Activated CD4-positive, CD25-positive, alpha-beta regulatory T cell treated with anti-CD3 and anti-CD28 coated beads, Interleukin-2, amount 50 U/mL, for 24 hours (primary cell): Measurements from ENCODE around the gene ATG2B.
A peak's percentile ranks its signal among the peaks of the same experiment; 100 is the strongest.
"Not testable (repeated sequence)": the region's sequence is repeated elsewhere in the genome, so short reads cannot be mapped to it uniquely, and the experiment has no call there.

Experiments
- ATAC-seq, 2 donors: fragments of 150-1000 bp; cut with Tn5 transposase; one replicate each; pipeline ENCODE4 v1.10.0; 2021; ENCODE audit warnings: mild to moderate bottlenecking in 1 of 2, moderate library complexity in 1 of 2

The ATG2B gene

GRCh38 chr14:96370528-96370927 is 7.4 kb upstream of the ATG2B start:
- no peak for ATAC-seq

GRCh38 chr14:96368534-96368933 is 5.4 kb upstream of the ATG2B start:
- ATAC-seq: no peak

GRCh38 chr14:96364962-96365361 is 1.8 kb upstream of the ATG2B start:
- no peak for ATAC-seq

- no peak for ATAC-seq
These were observed 703 bp upstream of the ATG2B start for GRCh38 chr14:96363751-96364336.

DNA sequence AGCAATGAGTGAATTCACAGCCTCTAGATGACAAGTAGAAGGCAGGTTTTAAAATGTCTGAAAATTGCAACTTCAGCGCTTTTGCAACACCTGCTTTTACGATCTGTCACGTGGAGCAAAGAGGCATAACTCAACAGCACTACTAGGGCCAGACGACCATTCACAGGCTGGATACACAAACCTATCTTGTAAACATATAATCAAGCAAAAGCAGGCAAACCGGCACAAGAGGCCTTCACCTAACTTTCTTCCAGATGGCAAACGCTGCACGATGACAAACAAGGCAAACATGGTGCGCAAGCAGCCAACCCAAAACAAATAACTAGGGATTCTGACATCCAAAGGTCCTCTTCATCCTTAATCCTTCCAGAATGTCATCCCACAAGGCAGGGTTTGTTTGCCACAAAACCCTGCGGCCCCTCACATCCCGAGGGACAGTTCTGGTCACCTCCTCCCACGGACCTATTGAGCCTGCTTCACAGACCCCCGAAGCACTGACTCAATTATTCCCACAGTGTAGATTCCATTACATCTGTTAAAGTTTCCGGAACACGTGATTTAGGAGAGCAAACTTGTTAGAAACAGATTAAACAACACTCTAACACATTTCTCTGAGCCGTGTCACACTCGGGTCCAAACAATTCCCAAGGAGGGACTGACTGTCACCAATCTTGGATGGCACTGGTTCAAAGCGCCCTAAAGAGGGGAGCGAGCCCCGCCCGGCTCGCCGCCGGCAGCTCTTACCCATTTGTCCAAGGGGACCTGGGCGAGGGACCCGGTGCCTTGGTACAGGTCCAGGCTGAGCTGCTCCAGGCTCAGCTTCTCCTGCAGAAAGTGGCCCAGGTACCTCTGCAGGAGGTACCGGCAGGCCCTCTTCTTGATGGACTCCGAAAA is 823 bp downstream of the ATG2B start:
- peak; percentile 53 to 54 for ATAC-seq

- no peak for ATAC-seq
These were observed 3.2 kb downstream of the ATG2B start for GRCh38 chr14:96359959-96360358.

DNA sequence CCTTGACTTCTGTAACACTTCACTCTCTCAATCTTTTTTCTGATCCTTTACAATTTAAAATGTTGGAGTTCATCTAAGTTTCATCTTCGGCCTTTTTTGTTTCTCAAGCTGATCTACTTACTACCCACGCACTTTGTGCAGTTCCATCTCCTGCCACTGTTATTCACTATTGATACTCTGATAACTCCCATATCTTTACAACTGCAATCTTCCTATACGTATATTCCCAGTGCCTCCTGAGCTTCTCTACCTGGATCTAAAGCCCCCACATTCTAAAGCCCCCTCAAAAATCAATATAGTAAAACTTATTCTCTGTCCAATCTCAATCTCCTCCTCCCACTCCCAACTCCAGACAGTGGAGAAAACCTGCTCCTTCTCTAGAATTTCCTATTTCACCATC is 5.9 kb downstream of the ATG2B start:
- no peak for ATAC-seq

- ATAC-seq: no peak
These were observed 8.9 kb downstream of the ATG2B start for GRCh38 chr14:96354246-96354645.

- ATAC-seq: no peak
These were observed 10.4 kb downstream of the ATG2B start for GRCh38 chr14:96352708-96353107.

DNA sequence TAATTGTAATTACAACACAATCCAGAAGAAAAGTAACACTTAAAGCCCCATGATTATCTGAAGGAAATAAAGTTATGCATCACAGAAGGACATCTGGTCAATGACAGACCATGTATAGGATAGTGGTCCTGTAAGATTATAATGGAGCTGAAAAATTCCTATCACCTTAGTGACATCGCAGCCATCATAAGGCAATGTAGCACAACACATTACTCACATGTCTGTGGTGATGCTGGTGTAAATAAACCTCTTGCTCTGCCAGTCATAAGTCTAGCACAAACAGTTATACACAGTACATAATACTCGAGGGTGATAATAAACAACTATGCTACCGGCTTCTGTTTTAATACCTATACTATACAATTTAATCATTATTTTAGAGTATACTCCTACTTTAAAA is 11.2 kb downstream of the ATG2B start:
- ATAC-seq: no peak

DNA sequence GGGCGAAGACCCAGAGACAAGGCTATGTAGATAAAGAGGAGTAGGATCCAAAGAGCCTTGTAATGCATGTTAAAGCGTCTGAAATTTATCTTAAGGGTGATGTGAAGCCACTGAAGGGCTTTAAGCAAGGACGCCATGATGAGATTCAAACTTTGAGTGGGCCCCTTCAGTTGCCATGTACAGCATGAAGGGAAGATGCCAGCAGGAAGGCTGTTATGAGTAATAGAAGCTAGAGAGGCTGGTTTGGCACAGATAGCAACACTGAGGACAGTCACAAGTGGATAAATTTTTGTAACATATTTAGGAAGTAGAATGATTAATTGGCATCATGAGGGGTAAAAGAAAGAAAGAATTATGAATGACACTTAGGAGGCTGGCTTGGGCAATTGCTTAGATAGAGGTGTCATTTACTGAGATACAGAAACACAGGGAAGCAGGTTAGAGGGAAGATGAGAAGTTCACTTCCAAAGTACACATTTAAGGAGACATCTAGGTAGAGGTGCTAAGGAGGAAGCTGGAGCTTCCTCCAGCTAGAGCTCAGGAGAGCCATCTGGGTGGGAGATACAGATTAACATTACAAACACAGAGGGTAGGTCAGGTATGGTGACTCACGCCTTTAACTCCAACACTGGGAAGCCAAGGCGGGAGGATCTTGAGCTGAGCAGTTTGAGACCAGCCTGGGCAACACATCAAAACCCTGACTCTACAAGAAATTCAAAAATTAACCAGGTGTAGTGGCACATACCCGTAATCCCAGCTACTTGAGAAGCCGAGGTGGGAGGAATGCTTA is 13.7 kb downstream of the ATG2B start:
- peak in 1 of 2 donors; percentile 63 for ATAC-seq

DNA sequence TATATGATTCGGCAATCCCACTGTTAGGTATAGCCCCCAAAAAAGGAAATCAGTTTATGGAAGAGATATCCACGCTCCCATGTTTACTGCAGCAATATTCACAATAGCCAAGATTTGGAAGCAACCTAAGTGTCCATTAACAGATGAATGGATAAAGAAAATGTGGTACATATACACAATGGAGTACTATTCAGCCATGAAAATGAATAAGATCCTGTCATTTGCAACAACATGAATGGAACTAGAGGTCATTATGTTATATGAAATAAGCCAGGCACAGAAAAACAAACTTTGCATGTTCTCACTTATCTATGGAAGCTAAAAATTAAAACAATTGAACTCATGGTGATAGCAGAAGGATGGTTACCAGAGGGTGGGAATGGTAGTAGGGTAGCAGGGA is 15.2 kb downstream of the ATG2B start:
- ATAC-seq: not testable (repeated sequence)

DNA sequence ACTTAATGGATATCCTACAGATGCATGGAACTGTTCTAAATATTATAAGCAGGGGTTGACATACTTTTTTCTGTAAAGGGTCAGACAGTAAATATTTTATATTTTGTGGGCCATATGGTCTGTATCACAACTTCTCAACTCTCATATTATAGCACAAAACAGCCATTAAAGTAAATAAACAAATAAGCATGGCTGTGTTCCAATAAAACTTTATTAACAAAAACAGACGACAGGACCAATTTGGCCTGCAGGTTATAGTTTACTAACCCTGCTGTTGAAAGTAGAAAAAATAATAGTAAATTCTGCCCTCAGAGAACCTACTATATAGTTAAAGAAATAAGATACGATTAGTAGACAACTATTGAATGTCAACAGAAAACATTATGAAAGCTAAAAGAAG is 17.5 kb downstream of the ATG2B start:
- no peak for ATAC-seq

GRCh38 chr14:96341323-96341722 is 21.8 kb downstream of the ATG2B start:
- ATAC-seq: no peak

GRCh38 chr14:96338551-96338950 is 24.6 kb downstream of the ATG2B start:
- ATAC-seq: no peak

- no peak for ATAC-seq
These were observed 38.9 kb downstream of the ATG2B start for GRCh38 chr14:96324219-96324618.

DNA sequence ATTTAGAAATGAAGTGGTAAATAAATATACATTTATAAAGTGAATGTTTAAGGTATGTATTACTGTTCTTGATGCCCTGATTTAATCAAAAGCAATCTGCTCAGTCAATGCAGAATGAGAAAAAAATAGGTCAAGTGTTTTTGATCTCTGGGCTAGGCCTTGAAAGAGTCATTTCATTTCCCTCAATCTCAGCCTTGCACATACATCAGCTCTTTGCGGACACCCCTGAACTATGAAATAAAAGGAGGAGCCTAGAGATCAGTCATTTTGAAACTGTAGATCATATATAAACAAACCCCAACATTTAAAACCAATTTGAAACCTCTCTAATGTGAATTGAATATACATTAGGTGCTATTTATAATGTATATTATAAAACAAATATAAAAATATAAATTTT is 42.5 kb downstream of the ATG2B start:
- ATAC-seq: peak; percentile 86 to 97

GRCh38 chr14:96318836-96319235 is 44.3 kb downstream of the ATG2B start:
- no peak for ATAC-seq

DNA sequence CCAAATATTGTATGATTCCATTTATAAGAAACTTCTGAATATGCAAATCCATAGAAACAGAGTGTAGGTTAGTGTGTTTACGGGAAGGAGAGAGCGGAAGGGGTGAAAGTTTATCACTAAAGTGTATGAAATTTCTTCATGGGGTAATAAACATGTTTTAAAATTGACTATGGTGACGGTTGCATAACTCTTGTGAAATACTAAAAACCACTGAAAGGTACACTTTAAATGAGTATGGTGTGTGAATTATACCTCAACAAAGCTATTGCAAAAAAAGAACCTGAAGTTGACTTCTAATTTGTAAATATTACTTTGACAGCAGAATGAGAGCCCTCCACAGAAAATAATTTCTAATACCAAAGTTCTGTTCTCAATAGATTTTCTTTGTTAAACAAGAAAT is 47.1 kb downstream of the ATG2B start:
- no peak for ATAC-seq

GRCh38 chr14:96310906-96311305 is 52.2 kb downstream of the ATG2B start:
- no peak for ATAC-seq

- ATAC-seq: no peak
These were observed 53.2 kb downstream of the ATG2B start for GRCh38 chr14:96309896-96310330.

DNA sequence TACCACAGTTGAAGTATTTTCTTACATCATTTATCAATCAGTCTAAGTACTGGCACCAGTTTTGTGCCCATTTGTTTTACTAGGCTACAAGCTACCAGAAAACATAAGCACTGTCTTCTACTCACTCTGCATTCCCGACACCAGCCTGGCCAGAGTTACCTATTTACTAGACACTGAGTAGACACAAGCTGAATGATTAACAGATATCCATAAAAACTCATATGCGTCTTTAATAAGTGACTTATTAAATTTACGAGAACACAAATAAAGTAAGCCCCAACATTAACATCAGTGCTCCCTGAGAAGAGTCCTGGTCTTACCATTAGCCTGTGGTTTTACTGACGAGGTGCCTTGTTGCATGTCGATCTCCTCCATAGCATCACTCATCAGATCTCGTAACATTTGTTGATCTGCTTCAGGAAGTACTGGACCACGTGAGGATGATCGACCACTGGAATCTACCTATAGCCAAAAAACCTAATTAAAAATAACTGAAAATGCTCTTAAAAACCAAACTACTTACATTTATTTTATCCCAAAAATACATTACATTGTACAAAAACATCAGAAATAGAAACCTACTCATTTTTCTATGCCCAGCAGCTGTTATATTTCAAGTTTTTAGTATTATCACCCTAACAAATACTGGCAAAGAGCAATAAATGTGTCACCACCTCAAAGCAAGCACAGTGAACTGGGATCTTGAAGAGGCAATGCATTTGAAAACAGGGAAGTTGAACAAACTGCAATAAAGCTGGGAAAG is 53.8 kb downstream of the ATG2B start:
- no peak for ATAC-seq

DNA sequence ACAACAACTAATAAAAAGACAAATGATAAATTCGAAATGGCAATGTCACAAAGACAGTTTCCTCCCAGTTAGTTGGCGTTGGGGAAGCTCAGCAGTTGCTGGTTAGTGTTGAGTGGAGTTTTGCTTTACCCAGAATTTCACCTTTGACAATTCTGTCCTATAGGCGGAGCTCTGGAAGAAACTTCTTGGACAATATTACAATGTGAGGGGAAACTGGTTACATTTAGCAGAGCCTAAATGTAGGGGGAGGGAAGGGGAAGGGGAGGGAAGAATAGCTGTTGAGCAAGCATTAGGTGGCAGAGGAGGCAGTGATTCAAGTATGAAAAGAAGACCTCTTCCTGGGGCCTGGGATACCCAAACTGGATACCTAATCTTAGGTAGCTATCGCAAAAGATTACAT is 55.7 kb downstream of the ATG2B start:
- ATAC-seq: no peak
